Forelimb muscle (tissue), 1 donor: ENCODE data around the gene ZSCAN16. TPM values are rescaled to one million over a fixed set of nuclear protein-coding genes. Genes with fewer than 3 reads are reported as not detected.

Experiments used
- DNase-seq: peaks from one replicate; pipeline ENCODE4 v3.0.0-alpha.2; 2013; ENCODE audit warnings: low read depth
- polyA plus RNA-seq: library from polyadenylated mRNA; unstranded; fragments of 120-200 nt; gene quantifications from one replicate; pipeline ENCODE4 v1.2.1, GENCODE V29; 2013; ENCODE audit not compliant: insufficient read length

Gene ZSCAN16
- polyA plus RNA-seq, 1 donor: 4.0 TPM

- no peak for DNase-seq
These were observed 46.9 kb downstream of the ZSCAN16 start for GRCh38 chr6:28171271-28171670.

GRCh38 chr6:28172006-28172405, 47.6 kb downstream of the ZSCAN16 start:
- DNase-seq: no peak

GRCh38 chr6:28176373-28176772, 52.0 kb downstream of the ZSCAN16 start:
- no peak for DNase-seq

Other genes with a start within 250 kb of the ZSCAN16 start
- gene OR2B2, start 212.2 kb upstream of the ZSCAN16 start, polyA plus RNA-seq: not detected
- gene OR2B6, start 167.4 kb upstream of the ZSCAN16 start, polyA plus RNA-seq: not detected
- 0.34 TPM for gene ZNF165, start 44.0 kb upstream of the ZSCAN16 start, polyA plus RNA-seq
- 22.1 TPM for gene ZKSCAN8, start 17.3 kb downstream of the ZSCAN16 start, polyA plus RNA-seq
- 28.0 TPM for gene ZSCAN9, start 100.7 kb downstream of the ZSCAN16 start, polyA plus RNA-seq
- gene ZKSCAN4, start 127.7 kb downstream of the ZSCAN16 start, polyA plus RNA-seq: 5.5 TPM
- 1.1 TPM for gene NKAPL, start 134.7 kb downstream of the ZSCAN16 start, polyA plus RNA-seq
- gene ZSCAN26, start 142.5 kb downstream of the ZSCAN16 start, polyA plus RNA-seq: 18.3 TPM
- gene PGBD1, start 157.0 kb downstream of the ZSCAN16 start, polyA plus RNA-seq: 7.1 TPM
- 8.5 TPM for gene ZSCAN31, start 211.5 kb downstream of the ZSCAN16 start, polyA plus RNA-seq
- gene ZKSCAN3, start 225.3 kb downstream of the ZSCAN16 start, polyA plus RNA-seq: 6.3 TPM